CD14-positive monocyte (primary cell): Measurements from ENCODE around the gene ARSB. TPM values are rescaled to one million over a fixed set of nuclear protein-coding genes. Genes with fewer than 3 reads are reported as not detected.

Experiments
- DNase-seq, 3 donors: peaks; one replicate each; pipeline ENCODE4 v3.0.0-alpha.2; 2011 to 2022
- H2AFZ ChIP-seq: 2 replicates; pipeline ENCODE4 v1.6.0; 2012; ENCODE audit warnings: mild to moderate bottlenecking, low read depth, low read length, inconsistent platforms; ENCODE audit not compliant: insufficient read depth, poor library complexity, severe bottlenecking
- H3K27ac ChIP-seq, 2 donors: 1 replicate in 1 of 2; 2 replicates in 1 of 2; pipeline ENCODE4 v1.5.1; 2012 to 2013; ENCODE audit warnings: low read length in 2 of 2, control low read depth in 1 of 2, inconsistent platforms in 1 of 2, low read depth in 1 of 2, mild to moderate bottlenecking in 1 of 2
- H3K27me3 ChIP-seq, 2 donors: one replicate each; pipeline versions ENCODE4 v1.6.0 to v1.6.1; 2011 to 2013; ENCODE audit warnings: low read length in 2 of 2; ENCODE audit not compliant: control insufficient read depth in 2 of 2, insufficient read depth in 2 of 2
- H3K36me3 ChIP-seq, 2 donors: replicated peaks in 1 of 2; 1 replicate in 1 of 2; 2 replicates in 1 of 2; pipeline versions ENCODE4 v1.5.1 to v1.6.1; 2012 to 2013; ENCODE audit warnings: low read length in 2 of 2, control low read depth in 1 of 2, inconsistent platforms in 1 of 2, mild to moderate bottlenecking in 1 of 2; ENCODE audit not compliant: insufficient read depth in 2 of 2, control insufficient read depth in 1 of 2
- H3K4me1 ChIP-seq, 2 donors: 1 replicate in 1 of 2; 2 replicates in 1 of 2; pipeline versions ENCODE4 v1.5.1 to v1.6.1; 2012 to 2013; ENCODE audit warnings: low read length in 2 of 2, control low read depth in 1 of 2, inconsistent platforms in 1 of 2, mild to moderate bottlenecking in 1 of 2, moderate library complexity in 1 of 2; ENCODE audit not compliant: insufficient read depth in 2 of 2, control insufficient read depth in 1 of 2
- H3K4me2 ChIP-seq: replicated peaks from 2 replicates; pipeline ENCODE3; 2012; ENCODE audit warnings: low read length, moderate library complexity, mild to moderate bottlenecking; ENCODE audit not compliant: poor library complexity, severe bottlenecking; ENCODE audit errors: extremely low read depth
- H3K4me3 ChIP-seq, 3 experiments: fragments of 200-600 bp in 1 of 3; sonication (generic) in 1 of 3; replicated peaks in 1 of 3; 1 replicate in 2 of 3; 2 replicates in 1 of 3; pipeline ENCODE4 v1.5.1; 2011 to 2013; ENCODE audit warnings: low read length in 3 of 3, mild to moderate bottlenecking in 3 of 3, control low read depth in 2 of 3, low read depth in 2 of 3, inconsistent platforms in 1 of 3, moderate library complexity in 1 of 3
- H3K79me2 ChIP-seq: 2 replicates; pipeline ENCODE4 v1.6.0; 2012; ENCODE audit warnings: mild to moderate bottlenecking, control low read depth, inconsistent platforms, low read length, moderate library complexity; ENCODE audit not compliant: insufficient read depth
- H3K9ac ChIP-seq: 2 replicates; pipeline ENCODE4 v1.6.0; 2017; ENCODE audit warnings: low read length, mild to moderate bottlenecking; ENCODE audit not compliant: insufficient read depth, poor library complexity, severe bottlenecking
- H3K9me3 ChIP-seq, 2 donors: replicated peaks in 1 of 2; 1 replicate in 1 of 2; 2 replicates in 1 of 2; pipeline versions ENCODE4 v1.5.1 to v1.6.1; 2012 to 2013; ENCODE audit warnings: low read length in 2 of 2, control low read depth in 1 of 2; ENCODE audit not compliant: control insufficient read depth in 1 of 2, insufficient read depth in 1 of 2
- H4K20me1 ChIP-seq: 2 replicates; pipeline ENCODE4 v1.6.0; 2012; ENCODE audit warnings: mild to moderate bottlenecking, low read length, control low read depth, moderate library complexity; ENCODE audit not compliant: insufficient read depth
- H3K27ac Mint-ChIP-seq, 7 donors: one replicate each; pipeline ENCODE4 v1.8.0; 2020; ENCODE audit warnings: mild to moderate bottlenecking in 7 of 7, mixed read lengths in 7 of 7, moderate library complexity in 6 of 7, inconsistent platforms in 2 of 7
- H3K27me3 Mint-ChIP-seq, 3 donors: one replicate each; pipeline ENCODE4 v1.8.0; 2021 to 2022; ENCODE audit warnings: low read depth in 3 of 3, mild to moderate bottlenecking in 3 of 3, mixed read lengths in 3 of 3, moderate library complexity in 3 of 3, inconsistent platforms in 1 of 3
- H3K36me3 Mint-ChIP-seq, 2 donors: one replicate each; pipeline ENCODE4 v1.8.0; 2020; ENCODE audit warnings: mixed read lengths in 2 of 2, inconsistent platforms in 1 of 2, mild to moderate bottlenecking in 1 of 2
- H3K4me1 Mint-ChIP-seq: one replicate; pipeline ENCODE4 v1.8.0; 2020; ENCODE audit warnings: mild to moderate bottlenecking, mixed read lengths
- H3K4me3 Mint-ChIP-seq, 2 donors: one replicate each; pipeline ENCODE4 v1.8.0; 2020; ENCODE audit warnings: mild to moderate bottlenecking in 2 of 2, mixed read lengths in 2 of 2, moderate library complexity in 1 of 2
- H3K9me3 Mint-ChIP-seq, 7 donors: one replicate each; pipeline ENCODE4 v1.8.0; 2020 to 2022; ENCODE audit warnings: mixed read lengths in 7 of 7, mild to moderate bottlenecking in 6 of 7, moderate library complexity in 6 of 7, inconsistent platforms in 2 of 7
- CTCF ChIP-seq: fragments of 200-600 bp; IDR thresholded peaks from one replicate; pipeline ENCODE4 v1.8.0; 2022; ENCODE audit warnings: antibody characterized with exemption, mild to moderate bottlenecking
- WGBS: methylation state at CpG from one replicate; pipeline ENCODE4 v1.1.5; 2013; ENCODE audit warnings: missing lambda C conversion rate; ENCODE audit not compliant: insufficient coverage; 5-methylcytosine and 5-hydroxymethylcytosine counted together
- intact Hi-C, 2 donors: fragments of 100-400 bp; cut with micrococcal nuclease; formaldehyde crosslinking; loops; one replicate each; pipeline versions ENCODE4 v1.15.0 to v1.15.1; 2023
- polyA plus RNA-seq, 3 donors: library from polyadenylated mRNA; depleted of rRNA in 1 of 3; unstranded in 2 of 3; stranded (reverse) in 1 of 3; fragments of 300-500 nt in 2 of 3; fragments of >200 nt in 1 of 3; fragmentation: Illumina TruSeq in 2 of 3; gene quantifications; 1 replicate in 2 of 3; 2 replicates in 1 of 3; pipeline ENCODE4 v1.2.3, GENCODE V29; 2012 to 2021

Gene ARSB
- polyA plus RNA-seq, 3 donors = 18.0 to 28.7 (median 18.1) TPM

- Histone ChIP-seq H3K4me2 (no peak overlapping the region), H3K4me3 (no peak overlapping the region), H2AFZ (no peak overlapping the region), H3K4me1 (peaks cover 4 to 6% of the 10 kb centered on the region in 2 donors), H3K36me3 (peaks cover 2 to 19% of the 10 kb centered on the region in 2 donors), H4K20me1 (no peaks in the 10 kb centered on the region), H3K79me2 (no peaks in the 10 kb centered on the region), H3K27ac (no peak overlapping the region), H3K9ac (no peak overlapping the region), H3K27me3 (no peaks in the 10 kb centered on the region), H3K9me3 (no peaks in the 10 kb centered on the region)
- WGBS = 63% methylated on average over 3 of the region's 6 CpGs
- intact Hi-C loops = no loop called here
- Mint-ChIP-seq H3K27ac (peak overlapping the region in 1 of 7 donors; percentile 48), H3K4me3 (no peak overlapping the region), H3K27me3 (no peaks in the 10 kb centered on the region), H3K9me3 (peaks cover 0 to 4% (median 0%) of the 10 kb centered on the region in 7 donors), H3K4me1 (peaks cover 8% of the 10 kb centered on the region), H3K36me3 (peaks cover 29 to 34% of the 10 kb centered on the region in 2 donors)
- no peak for TF ChIP-seq CTCF
- DNase-seq = no peak
These were observed 155.1 kb downstream of the ARSB start for GRCh38 chr5:78829811-78830527.

GRCh38 chr5:78827725-78828124, 157.4 kb downstream of the ARSB start:
- Histone ChIP-seq H3K36me3 (peaks cover 0 to 9% of the 10 kb centered on the region in 2 donors), H2AFZ (no peak overlapping the region), H3K79me2 (no peaks in the 10 kb centered on the region), H4K20me1 (no peaks in the 10 kb centered on the region), H3K9ac (no peak overlapping the region), H3K27ac (no peak overlapping the region), H3K9me3 (no peaks in the 10 kb centered on the region), H3K27me3 (no peaks in the 10 kb centered on the region), H3K4me1 (peaks cover 4 to 6% of the 10 kb centered on the region in 2 donors), H3K4me2 (no peak overlapping the region), H3K4me3 (no peak overlapping the region)
- Mint-ChIP-seq H3K27me3 (no peaks in the 10 kb centered on the region), H3K27ac (no peak overlapping the region), H3K4me3 (no peak overlapping the region), H3K9me3 (peaks cover 0 to 4% (median 0%) of the 10 kb centered on the region in 7 donors), H3K4me1 (peaks cover 8% of the 10 kb centered on the region), H3K36me3 (peaks cover 25 to 31% of the 10 kb centered on the region in 2 donors)
- no CpG with 5 or more reads among the region's 4 CpGs for WGBS
- intact Hi-C loops = no loop called here
- DNase-seq = no peak
- TF ChIP-seq CTCF = no peak
